Measurements from ENCODE around the gene SLC12A9. TPM values are rescaled to one million over a fixed set of nuclear protein-coding genes. Genes with fewer than 3 reads are reported as not detected.
"Not testable (repeated sequence)": the region's sequence is repeated elsewhere in the genome, so short reads cannot be mapped to it uniquely, and the experiment has no call there.

Gene SLC12A9
- total RNA-seq, 2 donors from 2014 or later = 22.0 to 29.4 TPM

GRCh38 chr7:100806276-100806675 lies 46.2 kb upstream of the SLC12A9 start:
- no peak for DNase-seq (ENCODE audit: low spot score)
- Histone ChIP-seq H3K4me3 (no peak overlapping the region), H3K27ac (no peak overlapping the region), H3K9me3 (no peaks in the 10 kb centered on the region), H3K4me1 (replicated peaks) (peaks cover 12% of the 10 kb centered on the region), H3K27me3 (replicated peaks; ENCODE audit: insufficient read depth) (no peaks in the 10 kb centered on the region), H3K36me3 (peaks cover 0 to 9% of the 10 kb centered on the region in 2 donors)
- no peak for TF ChIP-seq POLR2A (IDR thresholded peaks at IDR 0.05)
- TF ChIP-seq CTCF (IDR thresholded peaks at IDR 0.05) = no peak
- TF ChIP-seq POLR2AphosphoS5 (IDR thresholded peaks at IDR 0.05) = no peak
- WGBS = 93% methylated on average over 9 of the region's 9 CpGs
- intact Hi-C loops (cut with DNase I) = no loop called here

- DNase-seq (ENCODE audit: low spot score); H3K4me3 ChIP-seq; H3K4me1 ChIP-seq (replicated peaks); H3K9me3 ChIP-seq; H3K27ac ChIP-seq; H3K27me3 ChIP-seq (replicated peaks; ENCODE audit: insufficient read depth); intact Hi-C loops (cut with DNase I); H3K36me3 ChIP-seq: not testable (repeated sequence)
- WGBS = 95% methylated on average over 6 of the region's 6 CpGs
Observed at GRCh38 chr7:100806883-100807282, 45.6 kb upstream of the SLC12A9 start.

- Histone ChIP-seq H3K9me3 (no peaks in the 10 kb centered on the region), H3K27me3 (replicated peaks; ENCODE audit: insufficient read depth) (no peaks in the 10 kb centered on the region), H3K4me1 (replicated peaks) (peaks cover 3% of the 10 kb centered on the region), H3K27ac (no peak overlapping the region), H3K4me3 (no peak overlapping the region), H3K36me3 (peaks cover 0 to 9% of the 10 kb centered on the region in 2 donors)
- intact Hi-C loops (cut with DNase I) = no loop called here
- DNase-seq (ENCODE audit: low spot score) = no peak
- TF ChIP-seq CTCF (IDR thresholded peaks at IDR 0.05) (no peak), POLR2A (IDR thresholded peaks at IDR 0.05) (no peak), POLR2AphosphoS5 (IDR thresholded peaks at IDR 0.05) (no peak)
- 62% methylated on average over 5 of the region's 5 CpGs for WGBS
Observed at GRCh38 chr7:100808354-100808875, 44.1 kb upstream of the SLC12A9 start.

GRCh38 chr7:100811480-100811879 lies 41.0 kb upstream of the SLC12A9 start:
- no peaks in the 10 kb centered on the region for H3K36me3 ChIP-seq
- 86% methylated on average over 6 of the region's 6 CpGs for WGBS
- no peak overlapping the region for H3K4me3 ChIP-seq
- no peak for TF ChIP-seq POLR2AphosphoS5 (IDR thresholded peaks at IDR 0.05)
- no peak for TF ChIP-seq CTCF (IDR thresholded peaks at IDR 0.05)
- no peak for TF ChIP-seq POLR2A (IDR thresholded peaks at IDR 0.05)
- H3K9me3 ChIP-seq = no peaks in the 10 kb centered on the region
- no peak overlapping the region for H3K27ac ChIP-seq
- intact Hi-C loops (cut with DNase I) = no loop called here
- no peaks in the 10 kb centered on the region for H3K27me3 ChIP-seq (replicated peaks; ENCODE audit: insufficient read depth)
- no peaks in the 10 kb centered on the region for H3K4me1 ChIP-seq (replicated peaks)
- no peak for DNase-seq (ENCODE audit: low spot score)

- H3K36me3 ChIP-seq = no peaks in the 10 kb centered on the region
- no peak for DNase-seq (ENCODE audit: low spot score)
- no peaks in the 10 kb centered on the region for H3K9me3 ChIP-seq
- H3K27ac ChIP-seq = no peak overlapping the region
- H3K4me1 ChIP-seq (replicated peaks) = no peaks in the 10 kb centered on the region
- no peak overlapping the region for H3K4me3 ChIP-seq
- 94% methylated on average over 22 of the region's 22 CpGs for WGBS
- TF ChIP-seq CTCF (IDR thresholded peaks at IDR 0.05) = no peak
- TF ChIP-seq POLR2A (IDR thresholded peaks at IDR 0.05) = no peak
- TF ChIP-seq POLR2AphosphoS5 (IDR thresholded peaks at IDR 0.05) = no peak
- intact Hi-C loops (cut with DNase I) = no loop called here
- H3K27me3 ChIP-seq (replicated peaks; ENCODE audit: insufficient read depth) = no peaks in the 10 kb centered on the region
Observed at GRCh38 chr7:100812729-100813128, 39.8 kb upstream of the SLC12A9 start.

- H3K27me3 ChIP-seq (replicated peaks; ENCODE audit: insufficient read depth); intact Hi-C loops (cut with DNase I); H3K9me3 ChIP-seq; H3K4me3 ChIP-seq; H3K4me1 ChIP-seq (replicated peaks); H3K27ac ChIP-seq; DNase-seq (ENCODE audit: low spot score); H3K36me3 ChIP-seq: not testable (repeated sequence)
- WGBS = 97% methylated on average over 16 of the region's 16 CpGs
Observed at GRCh38 chr7:100816515-100816914, 36.0 kb upstream of the SLC12A9 start.

Measured in prostate gland (tissue), 2 donors.